Stimulated activated naive CD4-positive, alpha-beta T cell (primary cell): ENCODE measurements around the gene ZNHIT3.

Experiments used
- DNase-seq, 6 experiments: peaks; one replicate each; lab custom pipeline; 2025; lab: John Stamatoyannopoulos, UW

ZNHIT3 gene

GRCh38 chr17:36512641-36513040 is 26.2 kb downstream of the ZNHIT3 start:
- DNase-seq: no peak

- DNase-seq: no peak
These were observed 28.4 kb downstream of the ZNHIT3 start for GRCh38 chr17:36514856-36515255.

GRCh38 chr17:36515837-36516236 is 29.4 kb downstream of the ZNHIT3 start:
- no peak for DNase-seq

GRCh38 chr17:36523113-36523512 is 36.6 kb downstream of the ZNHIT3 start:
- no peak for DNase-seq

GRCh38 chr17:36524428-36524876 is 38.0 kb downstream of the ZNHIT3 start:
- DNase-seq: no peak

- DNase-seq: no peak
These were observed 38.6 kb downstream of the ZNHIT3 start for GRCh38 chr17:36525113-36525512.

- DNase-seq: no peak
These were observed 39.4 kb downstream of the ZNHIT3 start for GRCh38 chr17:36525888-36526287.

GRCh38 chr17:36527621-36528250 is 41.3 kb downstream of the ZNHIT3 start:
- DNase-seq: no peak

GRCh38 chr17:36529121-36529520 is 42.6 kb downstream of the ZNHIT3 start:
- no peak for DNase-seq

GRCh38 chr17:36532435-36532975 is 46.0 kb downstream of the ZNHIT3 start:
- DNase-seq: no peak

- peak in 5 of 6 experiments; percentile 18 to 75 (median 45) for DNase-seq
These were observed 47.7 kb downstream of the ZNHIT3 start for GRCh38 chr17:36533935-36534839.

- DNase-seq: peak; percentile 67 to 81 (median 74)
These were observed 48.6 kb downstream of the ZNHIT3 start, which contains the start of the genes MYO19 and PIGW for GRCh38 chr17:36534840-36535668. TSS of gene MYO19 (minus strand) at chr17:36534868. CDS start at chr17:36532538, 2,330 bp downstream. TSS of gene PIGW (plus strand) at chr17:36534987. CDS start at chr17:36537102, 2,115 bp downstream.

- no peak for DNase-seq
These were observed 49.2 kb downstream of the ZNHIT3 start for GRCh38 chr17:36535669-36536081.

GRCh38 chr17:36540696-36541095 is 54.2 kb downstream of the ZNHIT3 start:
- no peak for DNase-seq

- no peak for DNase-seq
These were observed 56.3 kb downstream of the ZNHIT3 start for GRCh38 chr17:36542755-36543154.

- DNase-seq: no peak
These were observed 57.5 kb downstream of the ZNHIT3 start for GRCh38 chr17:36544044-36544306.

- peak; percentile 79 to 92 (median 89) for DNase-seq
These were observed 58.0 kb downstream of the ZNHIT3 start, which contains the start of gene GGNBP2 for GRCh38 chr17:36544307-36545076. TSS of gene GGNBP2 (plus strand) at chr17:36544919. CDS start at chr17:36545725, 806 bp downstream.

GRCh38 chr17:36545077-36545464 is 58.6 kb downstream of the ZNHIT3 start:
- no peak for DNase-seq
